ENCODE data around the gene DUSP16.

The DUSP16 gene

DNA sequence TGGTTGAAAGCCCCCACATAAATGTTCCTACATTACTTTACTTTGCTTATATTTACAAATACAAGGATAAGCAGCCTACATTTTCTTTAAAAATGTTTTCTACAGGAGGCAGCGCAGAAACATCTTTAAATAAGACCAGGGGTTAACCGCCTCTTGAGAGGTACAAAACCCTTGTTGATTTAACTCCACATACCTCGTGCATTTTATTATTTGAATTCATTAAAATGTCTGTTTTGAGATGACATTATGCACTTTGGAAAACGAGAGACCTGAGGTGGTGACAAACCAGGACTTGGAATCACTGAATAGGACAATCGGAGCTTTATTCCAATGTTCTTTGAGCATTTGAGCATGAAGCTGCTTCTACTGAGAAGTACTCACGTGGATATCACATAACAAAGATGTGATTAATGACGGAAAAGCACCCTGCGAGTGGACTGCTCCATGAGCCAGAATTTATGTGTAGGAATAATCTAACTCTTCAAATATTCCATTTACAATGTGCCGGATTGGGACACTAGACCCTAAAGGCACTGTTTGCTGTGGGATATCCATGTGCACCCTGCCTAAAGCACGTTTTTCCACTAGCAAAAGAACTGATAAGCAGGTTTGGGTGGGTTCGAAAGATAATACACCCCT, 746 bp upstream of the DUSP16 start:
- Mint-ChIP-seq H3K9me3 (peaks cover 2% of the 10 kb centered on the region), H3K4me3 (peak overlapping the region; percentile 78), H3K36me3 (no peaks in the 10 kb centered on the region), H3K4me1 (peaks cover 13% of the 10 kb centered on the region), H3K27ac (peak overlapping the region; percentile 87), H3K27me3 (peaks cover 7% of the 10 kb centered on the region)
- ATAC-seq = no peak

DNA sequence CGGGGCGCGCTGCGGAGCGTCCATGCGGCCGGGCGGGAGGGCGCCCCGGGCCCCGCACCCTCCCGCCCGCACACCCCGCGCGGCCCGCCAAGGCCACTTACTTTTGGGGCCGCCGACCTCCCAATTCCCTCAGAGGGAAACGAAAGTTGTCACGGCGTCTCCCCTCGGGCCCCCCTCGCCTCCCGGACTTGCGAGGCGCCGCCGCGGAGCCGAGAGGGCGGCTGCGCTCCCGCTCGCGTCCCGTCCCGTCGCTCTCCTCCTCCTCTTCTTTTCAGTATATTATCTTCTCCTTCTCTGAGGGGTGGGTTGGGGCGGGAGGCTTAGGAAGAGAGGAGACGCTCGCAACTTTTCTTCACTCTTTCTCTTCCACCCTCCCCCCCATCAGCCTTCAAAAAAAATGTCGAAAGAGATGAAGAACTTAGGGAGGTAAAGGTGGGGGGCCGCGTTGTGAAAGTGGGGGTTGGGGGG, 613 bp downstream of the DUSP16 start:
- ATAC-seq = no peak
- Mint-ChIP-seq H3K4me3 (peak overlapping the region; percentile 86), H3K9me3 (peaks cover 2% of the 10 kb centered on the region), H3K27me3 (peaks cover 7% of the 10 kb centered on the region), H3K36me3 (no peaks in the 10 kb centered on the region), H3K4me1 (peaks cover 13% of the 10 kb centered on the region), H3K27ac (peak overlapping the region; percentile 87)

DNA sequence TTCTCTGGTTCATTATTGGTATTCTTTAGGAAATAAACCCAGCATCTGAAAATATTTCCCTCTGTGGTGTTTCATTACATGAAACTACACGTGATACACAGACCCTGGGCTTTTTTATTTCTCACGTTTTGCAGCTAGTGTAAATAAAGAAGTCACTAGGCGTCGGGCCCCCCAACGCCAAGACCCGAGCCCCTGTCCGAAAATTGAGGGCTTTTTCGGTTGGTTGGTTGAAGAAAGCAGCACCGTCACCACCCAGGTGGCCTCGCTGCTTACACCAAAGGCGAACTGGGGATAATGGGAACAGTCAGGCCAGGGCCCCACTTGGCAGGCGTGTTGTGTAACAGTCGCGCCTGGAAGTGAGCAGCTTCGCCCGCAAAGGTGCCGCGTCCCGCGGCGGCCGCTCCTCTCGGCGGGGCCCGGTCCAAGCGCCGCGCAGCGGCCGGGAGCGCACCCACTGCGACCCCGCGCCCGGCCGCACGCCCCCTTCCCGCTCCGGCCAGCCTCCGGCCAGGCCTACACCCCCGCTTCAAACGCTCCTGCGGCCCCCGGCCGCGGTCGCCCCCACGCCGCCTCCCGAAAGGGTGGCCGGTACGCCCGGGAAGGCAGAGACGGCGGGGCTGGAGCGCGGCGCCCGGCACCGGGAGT, 1.2 kb downstream of the DUSP16 start:
- Mint-ChIP-seq H3K9me3 (peaks cover 2% of the 10 kb centered on the region), H3K36me3 (no peaks in the 10 kb centered on the region)
- ATAC-seq = peak; percentile 51

DNA sequence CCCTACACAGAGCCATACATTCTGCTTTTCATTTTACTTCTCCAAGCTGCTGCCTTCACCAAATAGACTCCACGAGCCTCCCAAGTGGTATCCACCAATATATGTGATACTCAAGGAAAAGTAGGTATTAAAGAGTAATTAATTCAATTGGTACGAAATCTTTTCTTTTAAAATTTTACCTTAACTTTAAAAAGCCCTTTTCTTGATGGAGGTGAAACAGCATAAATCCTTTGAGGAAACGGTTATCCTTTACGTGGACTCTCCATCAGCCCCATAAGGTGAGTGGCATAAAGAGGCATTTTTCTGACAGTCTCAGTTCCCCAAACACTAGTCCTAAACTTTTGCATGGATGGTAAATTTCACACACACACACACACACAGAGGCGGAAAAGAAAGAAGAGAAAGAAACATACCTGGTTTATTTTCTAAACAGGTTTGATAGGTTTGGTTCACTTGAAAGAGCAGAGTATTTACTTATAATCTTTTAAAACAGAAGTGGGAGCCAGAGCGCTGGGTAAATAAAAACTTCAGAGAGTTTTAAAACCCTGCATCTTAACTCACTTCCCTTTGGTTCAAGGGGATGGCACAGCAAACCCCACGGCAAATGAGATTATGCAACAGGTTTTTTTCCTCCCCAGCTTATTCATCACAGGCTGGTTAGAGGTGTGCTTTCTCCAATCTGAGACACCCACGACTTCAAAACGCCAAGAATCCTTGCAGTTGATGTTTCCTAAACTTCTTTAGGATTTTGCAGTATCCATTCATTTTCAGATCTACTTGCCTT, 1.9 kb downstream of the DUSP16 start:
- H3K27ac Mint-ChIP-seq = peak overlapping the region; percentile 27
- peaks cover 7% of the 10 kb centered on the region for H3K27me3 Mint-ChIP-seq
- peak; percentile 59 for ATAC-seq
- no peaks in the 10 kb centered on the region for H3K36me3 Mint-ChIP-seq
- H3K9me3 Mint-ChIP-seq = peaks cover 2% of the 10 kb centered on the region
- peaks cover 13% of the 10 kb centered on the region for H3K4me1 Mint-ChIP-seq
- peak overlapping the region; percentile 53 for H3K4me3 Mint-ChIP-seq

More for the DNA sequence above, 1.2 kb downstream of the DUSP16 start:
- peaks cover 7% of the 10 kb centered on the region for H3K27me3 Mint-ChIP-seq
- H3K27ac Mint-ChIP-seq = peak overlapping the region; percentile 87
- peak overlapping the region; percentile 86 for H3K4me3 Mint-ChIP-seq
- peaks cover 13% of the 10 kb centered on the region for H3K4me1 Mint-ChIP-seq

DNA sequence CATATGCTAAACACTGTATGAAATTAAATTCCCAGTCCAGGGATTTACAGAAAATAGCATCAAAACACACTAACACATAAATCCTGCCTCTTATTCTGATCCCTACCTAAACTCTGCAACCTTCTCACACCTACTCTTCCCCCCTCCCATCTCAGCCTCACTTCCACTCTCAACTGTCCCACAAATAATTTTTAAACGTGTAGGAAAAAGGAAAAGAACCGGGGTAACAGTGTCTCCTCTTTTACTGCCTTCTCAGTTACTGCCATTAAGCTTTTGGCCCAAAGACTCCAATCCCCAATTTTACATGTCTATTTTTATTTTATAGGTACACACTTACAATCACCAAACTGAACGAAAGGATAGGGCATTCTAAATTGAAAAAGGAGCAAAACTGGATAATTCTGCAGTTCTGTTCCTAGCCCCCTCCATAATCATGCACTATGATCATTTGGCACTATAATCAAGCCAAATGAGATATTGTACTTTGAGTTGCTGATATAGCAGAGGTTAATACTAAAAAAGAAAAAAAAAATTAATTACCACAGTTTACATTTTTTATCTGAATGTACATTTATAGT, 2.9 kb downstream of the DUSP16 start:
- H3K36me3 Mint-ChIP-seq = no peaks in the 10 kb centered on the region
- H3K4me3 Mint-ChIP-seq = no peak overlapping the region
- peaks cover under 1% of the 10 kb centered on the region for H3K9me3 Mint-ChIP-seq
- peaks cover 13% of the 10 kb centered on the region for H3K4me1 Mint-ChIP-seq
- ATAC-seq = no peak
- peaks cover 7% of the 10 kb centered on the region for H3K27me3 Mint-ChIP-seq
- H3K27ac Mint-ChIP-seq = peak overlapping the region; percentile 17

DNA sequence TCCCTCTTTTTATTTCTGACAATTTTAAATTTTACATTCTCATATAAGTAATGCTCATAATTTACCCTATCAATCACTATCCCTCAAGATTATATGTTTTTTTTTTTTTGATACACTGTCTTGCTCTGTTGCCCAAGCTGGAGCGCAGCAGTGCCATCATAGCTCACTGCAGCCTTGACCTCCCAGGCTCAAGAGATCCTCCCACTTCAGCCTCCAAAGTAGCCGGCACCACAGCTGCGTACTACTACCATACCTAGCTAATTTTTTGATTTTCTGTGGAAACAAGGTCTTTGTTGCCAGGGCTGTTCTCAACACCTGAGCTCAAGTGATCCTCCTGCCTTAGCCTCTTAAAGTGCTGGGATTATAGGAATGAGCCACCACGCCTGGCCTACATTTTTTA, 4.4 kb downstream of the DUSP16 start:
- no peak for ATAC-seq
- H3K4me1 Mint-ChIP-seq = peaks cover 13% of the 10 kb centered on the region
- no peak overlapping the region for H3K27ac Mint-ChIP-seq
- peaks cover 7% of the 10 kb centered on the region for H3K27me3 Mint-ChIP-seq
- H3K4me3 Mint-ChIP-seq = no peak overlapping the region
- no peaks in the 10 kb centered on the region for H3K9me3 Mint-ChIP-seq
- H3K36me3 Mint-ChIP-seq = no peaks in the 10 kb centered on the region

DNA sequence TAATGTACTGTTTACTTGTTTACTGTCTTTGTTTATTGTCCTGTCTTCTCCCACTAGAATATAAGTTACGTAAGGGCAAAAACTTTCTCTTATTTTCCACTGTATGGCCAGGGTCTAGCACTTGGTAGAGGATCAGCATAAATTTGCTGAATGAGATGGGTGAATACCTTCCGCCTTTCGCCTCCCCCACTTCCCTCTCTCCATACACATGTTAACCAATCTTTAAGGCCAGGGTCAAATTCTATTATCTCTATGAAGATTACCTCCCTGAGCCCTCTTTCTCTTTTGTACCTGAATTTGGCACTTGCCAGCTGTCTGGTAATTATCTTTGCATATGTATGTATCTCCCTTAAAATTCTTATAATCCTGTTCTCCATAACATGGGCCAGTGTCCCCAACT, 4.9 kb downstream of the DUSP16 start:
- peaks cover 13% of the 10 kb centered on the region for H3K4me1 Mint-ChIP-seq
- no peaks in the 10 kb centered on the region for H3K36me3 Mint-ChIP-seq
- H3K9me3 Mint-ChIP-seq = no peaks in the 10 kb centered on the region
- no peak overlapping the region for H3K27ac Mint-ChIP-seq
- H3K4me3 Mint-ChIP-seq = no peak overlapping the region
- peaks cover 7% of the 10 kb centered on the region for H3K27me3 Mint-ChIP-seq
- ATAC-seq = no peak

DNA sequence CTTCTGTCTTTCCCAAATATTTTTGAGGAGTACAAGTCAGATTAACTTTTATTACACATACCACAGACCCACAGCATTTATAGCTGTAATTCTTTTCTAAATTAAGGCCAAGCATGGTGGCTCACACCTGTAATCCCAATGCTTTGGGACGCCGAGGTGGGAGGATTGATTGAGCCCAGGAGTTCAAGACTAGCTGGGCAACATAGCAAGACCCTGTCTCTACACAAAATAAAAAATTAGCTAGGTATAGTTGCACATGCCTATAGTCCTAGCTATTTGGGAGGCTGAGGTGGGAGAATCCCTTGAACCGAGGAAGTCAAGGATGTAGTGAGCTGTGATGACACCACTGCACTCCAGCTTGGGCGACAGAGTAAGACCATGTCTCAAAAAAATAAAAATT, 7.0 kb downstream of the DUSP16 start:
- no peak overlapping the region for H3K27ac Mint-ChIP-seq
- H3K4me3 Mint-ChIP-seq = no peak overlapping the region

DNA sequence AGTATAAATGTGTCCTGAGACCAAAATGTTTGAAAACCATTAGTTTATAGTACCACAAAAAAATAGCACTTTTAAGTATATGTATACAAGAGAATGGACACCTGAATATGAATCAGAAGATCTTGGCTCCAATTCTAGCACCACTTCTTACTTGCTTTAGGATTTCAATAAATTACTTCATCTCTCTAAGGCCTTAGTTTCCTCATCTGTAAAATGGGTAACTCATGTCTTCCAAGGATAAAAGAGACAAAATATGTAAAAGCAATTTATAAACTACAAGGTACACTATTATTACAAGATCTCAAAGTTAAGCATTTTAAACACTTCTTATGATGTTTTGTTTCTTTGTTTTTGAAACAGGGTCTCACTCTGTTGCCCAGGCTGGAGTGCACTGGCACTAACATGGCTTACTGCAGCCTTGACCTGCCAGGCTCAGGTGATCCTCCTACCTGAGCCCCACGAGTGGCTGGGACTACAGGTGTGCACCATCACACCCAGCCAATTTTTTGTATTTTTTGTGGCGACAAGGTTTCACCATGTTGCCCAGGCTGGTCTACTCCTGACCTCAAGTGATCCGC, 9.4 kb downstream of the DUSP16 start:
- no peak overlapping the region for H3K27ac Mint-ChIP-seq

More for the DNA sequence above, 7.0 kb downstream of the DUSP16 start:
- H3K27me3 Mint-ChIP-seq = peaks cover 7% of the 10 kb centered on the region
- H3K4me1 Mint-ChIP-seq = peaks cover 11% of the 10 kb centered on the region
- no peaks in the 10 kb centered on the region for H3K9me3 Mint-ChIP-seq
- no peak for ATAC-seq
- no peaks in the 10 kb centered on the region for H3K36me3 Mint-ChIP-seq

DNA sequence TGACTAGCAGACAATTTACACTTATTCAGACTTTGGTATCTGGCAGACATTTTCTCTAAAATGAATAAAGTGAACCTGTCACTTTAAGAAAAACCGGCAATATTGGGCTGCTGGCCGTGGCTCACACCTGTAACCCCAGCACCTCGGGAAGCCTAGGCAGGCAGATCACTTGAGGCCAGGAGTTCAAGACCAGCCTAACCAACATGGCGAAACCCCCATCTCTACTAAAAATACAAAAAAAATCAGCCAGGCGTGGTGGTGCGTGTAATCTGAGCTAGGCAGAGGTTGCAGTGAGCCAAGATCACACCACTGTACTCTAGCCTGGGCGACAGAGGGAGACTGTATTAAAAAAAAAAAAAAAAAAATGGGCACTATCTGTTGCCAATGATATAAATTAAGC, 11.5 kb downstream of the DUSP16 start:
- no peaks in the 10 kb centered on the region for H3K9me3 Mint-ChIP-seq
- H3K4me1 Mint-ChIP-seq = peaks cover 6% of the 10 kb centered on the region
- H3K36me3 Mint-ChIP-seq = no peaks in the 10 kb centered on the region
- no peak overlapping the region for H3K4me3 Mint-ChIP-seq
- no peak for ATAC-seq
- H3K27ac Mint-ChIP-seq = no peak overlapping the region
- H3K27me3 Mint-ChIP-seq = no peaks in the 10 kb centered on the region

More for the DNA sequence above, 9.4 kb downstream of the DUSP16 start:
- no peaks in the 10 kb centered on the region for H3K9me3 Mint-ChIP-seq
- H3K4me1 Mint-ChIP-seq = peaks cover 6% of the 10 kb centered on the region
- no peak overlapping the region for H3K4me3 Mint-ChIP-seq
- no peaks in the 10 kb centered on the region for H3K27me3 Mint-ChIP-seq
- H3K36me3 Mint-ChIP-seq = no peaks in the 10 kb centered on the region
- ATAC-seq = no peak

DNA sequence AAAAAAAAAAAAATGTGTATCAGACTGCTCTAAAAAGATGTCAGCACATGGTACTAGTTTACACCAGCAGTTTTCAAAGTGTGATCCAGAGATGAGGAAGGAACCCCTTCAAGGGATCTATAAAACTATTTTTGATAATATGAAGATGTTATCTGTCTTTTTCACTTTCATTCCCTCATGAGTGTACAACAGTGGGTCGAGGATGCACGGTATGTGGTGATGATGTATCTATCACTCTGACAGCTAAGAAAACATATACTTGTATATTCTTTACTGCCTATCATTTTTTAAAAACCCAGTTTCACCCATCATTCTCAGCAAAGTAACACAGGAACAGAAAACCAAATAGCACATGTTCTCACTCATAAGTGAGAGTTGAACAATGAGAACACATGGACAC, 12.4 kb downstream of the DUSP16 start:
- no peak overlapping the region for H3K27ac Mint-ChIP-seq
- H3K4me3 Mint-ChIP-seq = no peak overlapping the region
- ATAC-seq = no peak
- peaks cover 6% of the 10 kb centered on the region for H3K4me1 Mint-ChIP-seq
- H3K36me3 Mint-ChIP-seq = no peaks in the 10 kb centered on the region
- H3K27me3 Mint-ChIP-seq = no peaks in the 10 kb centered on the region
- no peaks in the 10 kb centered on the region for H3K9me3 Mint-ChIP-seq

DNA sequence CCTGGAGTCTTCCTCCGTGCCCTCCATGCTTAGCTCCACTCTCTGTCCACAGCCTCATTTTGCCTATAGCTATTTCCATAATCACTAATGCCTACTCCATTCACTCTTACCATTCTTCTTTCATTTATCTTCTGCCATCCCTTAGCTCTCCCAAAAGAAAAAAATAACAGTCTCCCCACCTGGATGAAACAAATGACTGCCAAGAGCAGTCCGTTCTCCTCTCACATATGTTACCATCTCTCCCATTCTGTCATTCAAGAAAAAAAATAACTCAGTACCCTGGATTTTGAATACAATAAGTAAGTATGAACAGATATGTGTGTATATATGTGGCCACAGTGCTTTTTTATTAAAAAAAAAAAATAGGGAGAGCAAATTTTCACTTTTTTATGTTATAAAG, 13.2 kb downstream of the DUSP16 start:
- H3K36me3 Mint-ChIP-seq = no peaks in the 10 kb centered on the region
- H3K27ac Mint-ChIP-seq = no peak overlapping the region
- H3K4me3 Mint-ChIP-seq = no peak overlapping the region

DNA sequence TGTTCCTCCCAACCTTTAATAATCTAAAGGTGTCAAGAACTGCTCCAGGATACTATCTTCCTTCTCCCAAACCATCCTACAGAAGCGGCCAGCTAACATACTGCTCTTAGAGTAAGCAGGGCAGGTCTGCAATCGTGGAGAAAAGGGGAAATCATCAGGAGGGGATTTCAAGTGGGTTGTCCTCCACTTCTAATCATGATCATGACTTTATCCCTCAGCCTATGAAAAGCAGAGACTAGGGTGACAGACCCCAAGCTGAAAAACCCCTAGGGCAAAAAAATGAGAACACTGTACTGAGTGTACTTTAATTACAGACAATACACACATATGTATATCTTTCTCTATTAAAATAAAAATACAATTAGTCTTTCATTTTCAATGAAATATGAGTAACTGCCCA, 13.9 kb downstream of the DUSP16 start:
- ATAC-seq = peak; percentile 34
- no peaks in the 10 kb centered on the region for H3K9me3 Mint-ChIP-seq
- H3K27me3 Mint-ChIP-seq = no peaks in the 10 kb centered on the region
- H3K27ac Mint-ChIP-seq = no peak overlapping the region
- H3K4me1 Mint-ChIP-seq = peaks cover 6% of the 10 kb centered on the region
- no peak overlapping the region for H3K4me3 Mint-ChIP-seq
- no peaks in the 10 kb centered on the region for H3K36me3 Mint-ChIP-seq

More for the DNA sequence above, 13.2 kb downstream of the DUSP16 start:
- no peak for ATAC-seq
- H3K27me3 Mint-ChIP-seq = no peaks in the 10 kb centered on the region
- no peaks in the 10 kb centered on the region for H3K9me3 Mint-ChIP-seq
- H3K4me1 Mint-ChIP-seq = peaks cover 6% of the 10 kb centered on the region

DNA sequence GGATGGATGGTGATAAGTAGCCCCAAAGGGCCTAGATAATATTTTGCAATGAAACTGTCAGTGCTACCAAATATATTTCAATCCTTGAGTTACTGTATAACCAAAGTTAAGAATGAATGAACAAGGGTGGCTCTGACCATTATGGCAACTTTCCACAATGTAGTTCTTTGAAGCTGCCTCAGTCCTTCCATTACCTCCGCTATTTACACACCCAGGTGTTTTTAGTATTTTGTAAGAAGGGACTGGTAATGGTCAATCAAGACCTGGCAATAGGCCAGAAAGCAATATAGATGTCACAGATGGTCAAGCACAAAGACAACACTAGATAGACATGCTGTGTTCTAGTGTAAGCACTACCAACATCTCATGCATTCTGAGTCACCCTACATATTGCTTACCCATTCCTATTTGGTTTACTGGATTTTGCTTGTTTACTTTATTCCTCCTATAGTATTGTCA, 16.3 kb downstream of the DUSP16 start:
- peaks cover 5% of the 10 kb centered on the region for H3K4me1 Mint-ChIP-seq
- no peak for ATAC-seq
- H3K27me3 Mint-ChIP-seq = no peaks in the 10 kb centered on the region
- no peak overlapping the region for H3K4me3 Mint-ChIP-seq
- H3K9me3 Mint-ChIP-seq = no peaks in the 10 kb centered on the region
- no peak overlapping the region for H3K27ac Mint-ChIP-seq
- no peaks in the 10 kb centered on the region for H3K36me3 Mint-ChIP-seq

DNA sequence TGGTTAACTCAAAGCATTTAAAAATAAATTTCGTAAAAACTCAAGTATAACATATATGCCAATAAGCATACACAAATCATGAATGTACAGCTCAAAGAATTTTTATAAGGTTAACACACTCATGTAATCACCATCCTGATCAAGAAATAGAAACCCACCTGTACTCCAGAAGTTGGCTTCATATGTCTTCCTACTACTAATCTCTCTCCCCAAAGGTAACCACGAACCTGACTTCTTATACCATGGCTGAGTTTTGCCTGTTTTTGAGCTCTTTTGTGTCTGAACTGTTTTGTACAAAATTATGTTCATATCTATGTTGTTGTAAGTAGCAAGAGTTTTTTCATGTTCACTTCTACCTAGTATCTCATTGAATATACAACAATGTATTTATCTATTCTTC, 18.7 kb downstream of the DUSP16 start:
- Mint-ChIP-seq H3K4me3 (no peak overlapping the region), H3K4me1 (no peaks in the 10 kb centered on the region), H3K9me3 (no peaks in the 10 kb centered on the region), H3K36me3 (no peaks in the 10 kb centered on the region), H3K27me3 (no peaks in the 10 kb centered on the region), H3K27ac (no peak overlapping the region)
- ATAC-seq = no peak
